ENCODE data around the gene GNG13.

- no peak for TF ChIP-seq POU5F1 (IDR thresholded peaks at IDR 0.05; ENCODE audit: borderline replicate concordance, low read depth, low read length, partially characterized antibody)
- TF ChIP-seq SRF (CRISPR knock-in tag; IDR thresholded peaks at IDR 0.05), result no peak
- TF ChIP-seq ZC3H11A (IDR thresholded peaks at IDR 0.05; ENCODE audit: low read depth, low read length), result no peak
- TF ChIP-seq CREB1 (IDR thresholded peaks at IDR 0.05), result no peak
- TF ChIP-seq CREB1 (CRISPR knock-in tag; IDR thresholded peaks at IDR 0.05), result no peak
- no peak for TF ChIP-seq ZNF121 (CRISPR knock-in tag; conservative IDR thresholded peaks at IDR 0.05)
- no peak for TF ChIP-seq SIN3A (IDR thresholded peaks at IDR 0.05; ENCODE audit: borderline replicate concordance in 2 of 2, control insufficient read depth in 1 of 2, low read depth in 2 of 2, low read length in 2 of 2)
- TF ChIP-seq, protein P1, sequence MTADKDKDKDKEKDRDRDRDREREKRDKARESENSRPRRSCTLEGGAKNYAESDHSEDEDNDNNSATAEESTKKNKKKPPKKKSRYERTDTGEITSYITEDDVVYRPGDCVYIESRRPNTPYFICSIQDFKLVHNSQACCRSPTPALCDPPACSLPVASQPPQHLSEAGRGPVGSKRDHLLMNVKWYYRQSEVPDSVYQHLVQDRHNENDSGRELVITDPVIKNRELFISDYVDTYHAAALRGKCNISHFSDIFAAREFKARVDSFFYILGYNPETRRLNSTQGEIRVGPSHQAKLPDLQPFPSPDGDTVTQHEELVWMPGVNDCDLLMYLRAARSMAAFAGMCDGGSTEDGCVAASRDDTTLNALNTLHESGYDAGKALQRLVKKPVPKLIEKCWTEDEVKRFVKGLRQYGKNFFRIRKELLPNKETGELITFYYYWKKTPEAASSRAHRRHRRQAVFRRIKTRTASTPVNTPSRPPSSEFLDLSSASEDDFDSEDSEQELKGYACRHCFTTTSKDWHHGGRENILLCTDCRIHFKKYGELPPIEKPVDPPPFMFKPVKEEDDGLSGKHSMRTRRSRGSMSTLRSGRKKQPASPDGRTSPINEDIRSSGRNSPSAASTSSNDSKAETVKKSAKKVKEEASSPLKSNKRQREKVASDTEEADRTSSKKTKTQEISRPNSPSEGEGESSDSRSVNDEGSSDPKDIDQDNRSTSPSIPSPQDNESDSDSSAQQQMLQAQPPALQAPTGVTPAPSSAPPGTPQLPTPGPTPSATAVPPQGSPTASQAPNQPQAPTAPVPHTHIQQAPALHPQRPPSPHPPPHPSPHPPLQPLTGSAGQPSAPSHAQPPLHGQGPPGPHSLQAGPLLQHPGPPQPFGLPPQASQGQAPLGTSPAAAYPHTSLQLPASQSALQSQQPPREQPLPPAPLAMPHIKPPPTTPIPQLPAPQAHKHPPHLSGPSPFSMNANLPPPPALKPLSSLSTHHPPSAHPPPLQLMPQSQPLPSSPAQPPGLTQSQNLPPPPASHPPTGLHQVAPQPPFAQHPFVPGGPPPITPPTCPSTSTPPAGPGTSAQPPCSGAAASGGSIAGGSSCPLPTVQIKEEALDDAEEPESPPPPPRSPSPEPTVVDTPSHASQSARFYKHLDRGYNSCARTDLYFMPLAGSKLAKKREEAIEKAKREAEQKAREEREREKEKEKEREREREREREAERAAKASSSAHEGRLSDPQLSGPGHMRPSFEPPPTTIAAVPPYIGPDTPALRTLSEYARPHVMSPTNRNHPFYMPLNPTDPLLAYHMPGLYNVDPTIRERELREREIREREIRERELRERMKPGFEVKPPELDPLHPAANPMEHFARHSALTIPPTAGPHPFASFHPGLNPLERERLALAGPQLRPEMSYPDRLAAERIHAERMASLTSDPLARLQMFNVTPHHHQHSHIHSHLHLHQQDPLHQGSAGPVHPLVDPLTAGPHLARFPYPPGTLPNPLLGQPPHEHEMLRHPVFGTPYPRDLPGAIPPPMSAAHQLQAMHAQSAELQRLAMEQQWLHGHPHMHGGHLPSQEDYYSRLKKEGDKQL (CRISPR knock-in tag; IDR thresholded peaks at IDR 0.05; ENCODE audit: borderline replicate concordance), result no peak
- TF ChIP-seq HOXB6 (CRISPR knock-in tag; IDR thresholded peaks at IDR 0.05; ENCODE audit: borderline replicate concordance), result no peak
Measured at GRCh38 chr16:790086-790485, 10.4 kb downstream of the GNG13 start.

Measured in K562 (cell line).